HL-60 (cell line): ENCODE data around the gene ARL6IP1.
"Not testable (repeated sequence)": the region's sequence is repeated elsewhere in the genome, so short reads cannot be mapped to it uniquely, and the experiment has no call there.

ENCODE experiments used
- DNase-seq, 2 experiments: peaks; one replicate each; pipeline ENCODE4 v3.0.0-alpha.2; 2010 to 2020; ENCODE audit warnings: low read depth in 1 of 2, low spot score in 1 of 2
- H3K27ac ChIP-seq: fragments of 250-450 bp; sonication (Bioruptor Pico); replicated peaks from 2 replicates; pipeline ENCODE4 v1.5.1; 2020; ENCODE audit warnings: mild to moderate bottlenecking, moderate library complexity
- H3K27me3 ChIP-seq: fragments of 250-450 bp; sonication (Bioruptor Pico); 2 replicates; pipeline ENCODE4 v1.5.1; 2021; ENCODE audit warnings: mild to moderate bottlenecking, moderate library complexity; ENCODE audit not compliant: insufficient read depth, poor library complexity, severe bottlenecking
- H3K4me3 ChIP-seq: replicated peaks from 2 replicates; pipeline ENCODE4 v1.5.1; 2011; ENCODE audit warnings: mild to moderate bottlenecking, control low read depth, low read length; ENCODE audit not compliant: insufficient read depth
- GABPA ChIP-seq: IDR thresholded peaks from 2 replicates; pipeline ENCODE4 v1.6.1; 2012; ENCODE audit warnings: low read depth
- POLR2AphosphoS5 ChIP-seq: IDR thresholded peaks from 2 replicates; pipeline ENCODE4 v1.6.1; 2012; ENCODE audit warnings: low read depth
- SPI1 ChIP-seq: IDR thresholded peaks from 2 replicates; pipeline ENCODE4 v1.6.1; 2012; ENCODE audit warnings: low read depth, mild to moderate bottlenecking, borderline replicate concordance
- TF ChIP-seq, protein P1 (sequence below): IDR thresholded peaks from one replicate; pipeline ENCODE4 v1.5.1; 2011; ENCODE audit warnings: low read length, control low read depth, inconsistent platforms; ENCODE audit not compliant: insufficient read depth
- TF ChIP-seq, protein P2 (sequence below): IDR thresholded peaks from 2 replicates; pipeline ENCODE4 v1.6.1; 2012; ENCODE audit warnings: low read depth; ENCODE audit not compliant: insufficient replicate concordance

The ARL6IP1 gene

DNA sequence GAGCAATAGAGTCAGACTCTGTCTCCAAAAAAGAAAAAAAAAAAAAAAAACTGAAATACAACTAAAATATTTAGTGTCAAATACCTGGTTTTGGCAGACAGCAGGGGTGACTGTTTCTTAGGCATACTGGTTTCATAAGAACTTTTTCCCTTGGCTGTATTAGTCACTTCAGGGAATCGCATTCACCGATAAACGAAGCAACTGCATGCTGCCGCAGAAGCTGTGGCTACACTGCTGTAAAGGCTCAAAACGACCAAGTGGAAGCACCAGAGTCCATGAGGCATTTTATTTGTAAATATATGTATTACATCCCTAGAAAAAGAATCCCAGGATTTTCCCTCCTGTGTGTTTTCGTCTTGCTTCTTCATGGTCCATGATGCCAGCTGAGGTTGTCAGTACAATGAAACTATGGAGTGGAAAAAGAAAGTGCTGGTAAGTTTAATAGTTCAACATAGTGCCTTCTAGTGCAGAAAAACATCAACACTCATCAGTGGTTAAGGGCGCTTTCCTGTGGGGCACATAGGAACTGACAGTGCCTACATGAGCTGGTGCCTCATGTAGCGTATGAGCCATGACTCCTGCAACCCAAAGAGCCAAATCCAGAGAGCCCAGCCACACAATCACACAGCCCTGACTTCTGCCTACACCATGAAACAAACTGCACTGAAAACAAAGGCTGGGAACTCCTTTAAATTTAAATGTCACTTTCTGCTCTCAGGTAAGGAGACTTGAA, 18.5 kb downstream of the ARL6IP1 start:
- no peaks in the 10 kb centered on the region for H3K27me3 ChIP-seq
- H3K27ac ChIP-seq = no peak overlapping the region
- H3K4me3 ChIP-seq = no peak overlapping the region
- no peak for DNase-seq
- TF ChIP-seq, protein P1, sequence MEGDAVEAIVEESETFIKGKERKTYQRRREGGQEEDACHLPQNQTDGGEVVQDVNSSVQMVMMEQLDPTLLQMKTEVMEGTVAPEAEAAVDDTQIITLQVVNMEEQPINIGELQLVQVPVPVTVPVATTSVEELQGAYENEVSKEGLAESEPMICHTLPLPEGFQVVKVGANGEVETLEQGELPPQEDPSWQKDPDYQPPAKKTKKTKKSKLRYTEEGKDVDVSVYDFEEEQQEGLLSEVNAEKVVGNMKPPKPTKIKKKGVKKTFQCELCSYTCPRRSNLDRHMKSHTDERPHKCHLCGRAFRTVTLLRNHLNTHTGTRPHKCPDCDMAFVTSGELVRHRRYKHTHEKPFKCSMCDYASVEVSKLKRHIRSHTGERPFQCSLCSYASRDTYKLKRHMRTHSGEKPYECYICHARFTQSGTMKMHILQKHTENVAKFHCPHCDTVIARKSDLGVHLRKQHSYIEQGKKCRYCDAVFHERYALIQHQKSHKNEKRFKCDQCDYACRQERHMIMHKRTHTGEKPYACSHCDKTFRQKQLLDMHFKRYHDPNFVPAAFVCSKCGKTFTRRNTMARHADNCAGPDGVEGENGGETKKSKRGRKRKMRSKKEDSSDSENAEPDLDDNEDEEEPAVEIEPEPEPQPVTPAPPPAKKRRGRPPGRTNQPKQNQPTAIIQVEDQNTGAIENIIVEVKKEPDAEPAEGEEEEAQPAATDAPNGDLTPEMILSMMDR = no peak
- no peak for TF ChIP-seq POLR2AphosphoS5
- no peak for TF ChIP-seq SPI1
- TF ChIP-seq, protein P2, sequence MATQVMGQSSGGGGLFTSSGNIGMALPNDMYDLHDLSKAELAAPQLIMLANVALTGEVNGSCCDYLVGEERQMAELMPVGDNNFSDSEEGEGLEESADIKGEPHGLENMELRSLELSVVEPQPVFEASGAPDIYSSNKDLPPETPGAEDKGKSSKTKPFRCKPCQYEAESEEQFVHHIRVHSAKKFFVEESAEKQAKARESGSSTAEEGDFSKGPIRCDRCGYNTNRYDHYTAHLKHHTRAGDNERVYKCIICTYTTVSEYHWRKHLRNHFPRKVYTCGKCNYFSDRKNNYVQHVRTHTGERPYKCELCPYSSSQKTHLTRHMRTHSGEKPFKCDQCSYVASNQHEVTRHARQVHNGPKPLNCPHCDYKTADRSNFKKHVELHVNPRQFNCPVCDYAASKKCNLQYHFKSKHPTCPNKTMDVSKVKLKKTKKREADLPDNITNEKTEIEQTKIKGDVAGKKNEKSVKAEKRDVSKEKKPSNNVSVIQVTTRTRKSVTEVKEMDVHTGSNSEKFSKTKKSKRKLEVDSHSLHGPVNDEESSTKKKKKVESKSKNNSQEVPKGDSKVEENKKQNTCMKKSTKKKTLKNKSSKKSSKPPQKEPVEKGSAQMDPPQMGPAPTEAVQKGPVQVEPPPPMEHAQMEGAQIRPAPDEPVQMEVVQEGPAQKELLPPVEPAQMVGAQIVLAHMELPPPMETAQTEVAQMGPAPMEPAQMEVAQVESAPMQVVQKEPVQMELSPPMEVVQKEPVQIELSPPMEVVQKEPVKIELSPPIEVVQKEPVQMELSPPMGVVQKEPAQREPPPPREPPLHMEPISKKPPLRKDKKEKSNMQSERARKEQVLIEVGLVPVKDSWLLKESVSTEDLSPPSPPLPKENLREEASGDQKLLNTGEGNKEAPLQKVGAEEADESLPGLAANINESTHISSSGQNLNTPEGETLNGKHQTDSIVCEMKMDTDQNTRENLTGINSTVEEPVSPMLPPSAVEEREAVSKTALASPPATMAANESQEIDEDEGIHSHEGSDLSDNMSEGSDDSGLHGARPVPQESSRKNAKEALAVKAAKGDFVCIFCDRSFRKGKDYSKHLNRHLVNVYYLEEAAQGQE = no peak
- no peak for TF ChIP-seq GABPA

DNA sequence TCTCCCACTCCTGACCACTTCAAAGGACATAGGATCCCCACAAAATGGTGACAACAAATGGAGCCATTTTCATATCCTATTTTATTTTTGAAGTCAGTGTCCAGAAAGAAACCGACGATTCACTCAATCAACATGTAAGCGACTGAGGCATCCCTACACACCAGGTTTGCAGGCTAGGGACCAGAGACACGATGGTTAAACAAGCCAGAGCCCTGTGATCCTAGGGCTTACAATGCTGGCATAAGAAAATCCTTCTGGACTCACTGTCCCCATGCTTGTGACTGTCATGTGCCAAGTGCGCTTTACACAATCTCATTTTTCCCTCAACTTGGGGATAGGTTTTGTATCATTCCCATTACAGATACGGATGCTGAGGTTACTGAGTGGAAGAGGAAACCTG, 20.1 kb downstream of the ARL6IP1 start:
- DNase-seq, H3K27me3 ChIP-seq, H3K27ac ChIP-seq, H3K4me3 ChIP-seq: not testable (repeated sequence)

DNA sequence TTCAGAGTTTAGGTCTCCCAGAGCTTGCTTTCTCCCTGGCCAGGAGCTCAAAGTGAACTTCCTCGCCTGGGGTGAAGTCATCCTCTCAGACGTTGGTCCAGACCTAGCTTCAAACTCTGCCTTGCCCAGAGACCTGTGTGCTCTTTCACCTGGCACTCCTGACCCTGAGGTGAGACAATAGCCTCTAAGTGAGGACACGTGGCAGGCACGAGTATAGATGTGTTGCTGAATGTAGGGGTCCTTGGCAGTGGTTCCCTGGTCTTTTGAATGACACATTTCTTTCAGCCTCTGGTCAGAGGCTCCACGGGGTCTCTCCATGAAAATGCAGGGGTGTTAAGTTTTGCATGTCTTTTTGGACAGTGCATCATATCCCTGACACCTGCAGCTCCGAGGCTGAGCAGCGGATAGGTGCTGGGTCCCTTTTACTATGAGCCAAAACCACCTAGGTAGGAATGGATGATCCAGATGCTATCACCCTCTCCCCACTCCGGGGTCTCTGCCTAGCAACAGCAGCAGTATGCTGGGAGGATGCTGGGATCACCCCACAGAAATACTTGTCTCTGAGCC, 20.8 kb downstream of the ARL6IP1 start:
- not testable (repeated sequence) for H3K27ac ChIP-seq, H3K4me3 ChIP-seq, H3K27me3 ChIP-seq, DNase-seq
- 0 out of 2 replicates have a peak, but pooled peaks have one; percentile 18 for TF ChIP-seq POLR2AphosphoS5

DNA sequence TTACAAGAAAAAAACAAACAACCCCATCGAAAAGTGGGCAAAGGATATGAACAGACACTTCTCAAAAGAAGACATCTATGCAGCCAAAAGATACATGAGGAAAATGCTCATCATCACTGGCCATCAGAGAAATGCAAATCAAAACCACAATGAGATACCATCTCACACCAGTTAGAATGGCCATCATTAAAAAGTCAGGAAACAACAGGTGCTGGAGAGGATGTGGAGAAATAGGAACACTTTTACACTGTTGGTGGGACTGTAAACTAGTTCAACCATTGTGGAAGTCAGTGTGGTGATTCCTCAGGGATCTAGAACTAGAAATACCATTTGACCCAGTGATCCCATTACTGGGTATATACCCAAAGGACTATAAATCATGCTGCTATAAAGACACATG, 23.7 kb downstream of the ARL6IP1 start:
- not testable (repeated sequence) for DNase-seq, H3K4me3 ChIP-seq, H3K27ac ChIP-seq, H3K27me3 ChIP-seq

DNA sequence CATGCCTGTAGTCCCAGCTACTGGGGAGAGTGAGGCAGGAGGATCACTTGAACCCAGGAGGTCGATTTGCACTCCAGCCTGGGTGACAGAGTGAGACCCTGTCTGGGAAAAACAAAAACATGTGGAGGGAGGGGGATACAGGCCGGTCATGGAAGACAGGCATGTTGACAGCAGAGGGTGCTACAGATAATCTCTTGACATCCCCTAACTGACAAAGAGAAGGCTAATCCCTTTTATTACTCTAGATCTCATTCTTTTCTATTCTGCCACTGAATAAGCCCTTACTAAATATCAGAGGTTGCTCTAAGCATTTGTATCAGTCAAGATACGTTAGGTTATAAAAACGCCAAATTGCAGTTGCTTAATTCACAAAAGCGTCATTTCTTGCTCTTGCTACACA, 25.0 kb downstream of the ARL6IP1 start:
- H3K27ac ChIP-seq, DNase-seq, H3K27me3 ChIP-seq, H3K4me3 ChIP-seq: not testable (repeated sequence)

DNA sequence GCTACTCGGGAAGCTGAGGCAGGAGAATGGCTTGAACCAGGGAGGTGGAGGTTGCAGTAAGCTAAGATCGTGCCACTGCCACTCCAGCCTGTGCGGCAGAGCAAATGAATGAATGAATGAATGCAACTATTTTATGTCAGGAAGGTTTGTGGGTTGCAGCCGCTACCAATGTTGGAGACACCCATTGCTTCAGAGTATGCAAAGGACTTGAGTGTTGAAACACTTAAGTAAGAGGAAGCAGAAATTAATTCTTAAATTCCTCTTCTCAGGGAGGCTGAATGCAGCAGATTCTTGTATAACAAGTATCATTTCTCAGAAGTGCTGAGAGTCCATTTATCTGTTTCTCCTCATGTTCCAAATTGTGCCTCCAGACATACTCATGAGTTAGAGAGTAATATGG, 26.7 kb downstream of the ARL6IP1 start:
- not testable (repeated sequence) for H3K4me3 ChIP-seq, H3K27me3 ChIP-seq
- peak; percentile 46 to 82 for DNase-seq
- H3K27ac ChIP-seq = peak overlapping the region; percentile 40

DNA sequence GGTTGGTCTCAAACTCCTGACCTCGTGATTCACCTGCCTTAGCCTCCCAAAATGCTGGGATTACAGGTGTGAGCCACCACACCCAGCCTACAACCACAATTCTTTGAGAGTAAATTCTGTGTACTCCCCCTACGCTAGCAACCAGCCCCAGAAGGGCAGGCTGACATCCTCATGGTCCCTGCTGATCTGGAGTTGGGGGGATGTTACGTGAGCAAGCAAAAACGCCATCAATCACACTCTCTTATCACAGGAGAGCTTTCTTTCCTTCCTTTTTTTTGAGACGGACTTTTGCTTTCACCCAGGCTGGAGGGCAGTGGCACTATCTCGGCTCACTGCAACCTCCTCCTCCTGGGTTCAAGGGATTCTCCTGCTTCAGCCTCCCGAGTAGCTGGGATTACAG, 29.2 kb downstream of the ARL6IP1 start:
- DNase-seq, H3K27me3 ChIP-seq, H3K27ac ChIP-seq, H3K4me3 ChIP-seq: not testable (repeated sequence)

DNA sequence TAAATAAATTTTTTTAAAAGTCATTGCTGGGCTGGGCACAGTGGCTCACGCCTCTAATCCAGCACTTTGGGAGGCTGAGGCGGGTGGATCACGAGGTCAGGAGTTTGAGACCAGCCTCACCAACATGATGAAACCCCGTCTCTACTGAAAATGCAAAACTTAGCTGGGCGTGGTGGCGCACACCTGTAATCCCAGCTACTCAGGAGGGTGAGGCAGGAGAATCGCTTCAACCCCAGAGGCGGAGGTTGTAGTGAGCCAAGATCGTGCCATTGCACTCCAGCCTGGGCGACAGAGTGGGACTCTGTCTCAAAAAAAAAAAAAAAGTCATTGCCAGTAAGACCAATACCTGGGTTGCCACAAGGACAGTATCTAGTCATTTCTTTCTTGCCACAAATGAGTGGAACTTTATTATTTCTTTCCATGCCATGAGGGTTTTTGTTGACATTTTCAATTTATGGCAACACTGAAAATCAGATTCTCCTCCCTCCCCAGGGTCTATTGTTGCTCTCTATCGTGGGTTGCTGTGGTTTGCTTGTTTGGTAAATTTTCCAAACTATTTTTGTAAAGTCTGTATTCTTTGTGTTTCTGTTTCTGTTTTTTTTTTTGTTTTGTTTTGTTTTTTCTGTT, 30.9 kb downstream of the ARL6IP1 start:
- not testable (repeated sequence) for H3K4me3 ChIP-seq, DNase-seq, H3K27me3 ChIP-seq, H3K27ac ChIP-seq

DNA sequence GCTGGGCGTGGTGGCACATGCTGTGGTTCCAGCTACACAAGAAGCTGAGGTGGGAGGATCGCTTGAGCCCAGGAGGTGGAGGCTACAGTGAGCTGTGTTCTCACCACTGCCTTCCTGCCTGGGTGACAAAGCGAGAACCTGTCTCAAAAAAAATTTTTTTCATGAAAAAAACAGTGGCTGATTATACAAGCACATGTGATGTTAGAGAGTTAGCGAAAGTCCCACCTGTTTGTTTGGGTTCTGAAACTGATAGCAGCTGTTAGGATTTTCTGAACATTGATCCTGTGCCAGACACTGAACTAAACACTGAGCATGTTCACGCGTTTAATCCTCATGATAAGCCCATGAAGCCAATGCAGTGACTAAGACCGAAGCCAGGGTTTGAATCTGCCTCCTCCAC, 34.1 kb downstream of the ARL6IP1 start:
- H3K27ac ChIP-seq, H3K4me3 ChIP-seq, DNase-seq, H3K27me3 ChIP-seq: not testable (repeated sequence)

DNA sequence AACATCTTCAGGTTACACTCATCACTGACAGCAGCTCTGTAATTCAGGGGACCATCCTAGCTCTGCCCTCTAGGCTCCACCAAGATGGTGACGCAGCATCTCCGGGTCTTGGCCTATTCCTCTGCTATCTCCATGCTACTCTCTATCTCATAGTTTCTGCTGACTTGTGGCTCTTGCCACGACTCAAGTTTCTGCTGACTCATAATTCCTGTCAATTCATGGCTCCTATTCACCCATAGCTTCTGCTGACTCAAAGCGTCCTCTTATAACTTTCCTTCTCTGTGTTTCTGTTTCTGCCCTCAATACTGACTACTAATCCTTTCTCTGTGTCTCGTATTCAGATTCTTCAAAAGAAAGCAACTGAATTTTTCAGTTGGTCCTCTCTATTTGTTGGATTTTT, 38.6 kb downstream of the ARL6IP1 start:
- not testable (repeated sequence) for H3K4me3 ChIP-seq, H3K27me3 ChIP-seq, DNase-seq, H3K27ac ChIP-seq

DNA sequence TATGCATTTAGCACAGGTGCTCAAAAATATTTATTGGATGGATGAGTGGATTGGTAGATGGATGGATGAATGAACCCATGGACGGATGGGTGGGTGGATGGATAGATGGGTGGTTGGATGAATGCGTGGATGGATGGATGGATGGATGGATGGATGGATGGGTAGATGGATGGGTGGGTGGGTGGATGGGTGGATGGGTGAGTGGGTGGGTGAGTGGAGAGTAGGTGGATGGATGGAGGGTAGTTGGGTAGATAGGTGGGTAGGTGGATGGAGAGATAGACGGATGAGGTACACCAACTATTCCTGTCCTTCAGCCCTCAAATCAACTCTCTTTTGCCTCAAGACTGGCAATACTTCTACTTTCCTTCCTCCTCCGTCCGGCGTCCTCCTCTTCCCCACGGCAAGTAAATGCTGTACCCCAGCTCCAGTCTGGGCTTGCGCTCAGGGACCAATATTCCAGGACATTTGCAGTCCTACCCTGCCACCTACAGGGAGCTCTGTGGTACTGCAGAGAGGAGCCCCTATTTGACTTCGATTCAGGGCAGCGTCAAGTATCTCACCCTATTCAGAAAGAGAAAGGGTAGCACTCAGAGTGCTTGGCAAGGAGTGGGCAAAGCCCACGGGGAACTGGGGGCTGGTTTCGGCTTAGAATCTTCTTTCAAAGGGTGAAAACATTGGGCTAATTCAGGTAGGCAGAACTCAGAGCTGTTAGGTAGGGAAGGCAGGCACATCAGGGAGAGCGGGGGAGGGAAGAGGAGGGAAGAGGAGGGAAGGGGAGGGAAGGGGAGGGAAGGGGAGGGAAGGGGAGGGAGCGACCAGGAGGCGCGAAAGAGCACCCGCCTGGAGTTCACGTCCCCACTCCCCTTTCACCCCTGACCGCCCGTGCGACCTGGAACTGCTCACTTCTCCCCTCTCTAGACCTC, 41.5 kb downstream of the ARL6IP1 start:
- H3K27ac ChIP-seq, H3K27me3 ChIP-seq, H3K4me3 ChIP-seq: not testable (repeated sequence)
- peak in 1 of 2 experiments; percentile 44 for DNase-seq
